GM18520 (cell line): ENCODE data around the gene DIAPH2.
"Not testable (repeated sequence)": the region's sequence is repeated elsewhere in the genome, so short reads cannot be mapped to it uniquely, and the experiment has no call there.

ENCODE experiments used
- ATAC-seq: cut with Tn5 transposase; IDR thresholded peaks from one replicate; pipeline ENCODE4 v1.9.1; 2021; ENCODE audit not compliant: unreplicated experiment

The DIAPH2 gene

DNA sequence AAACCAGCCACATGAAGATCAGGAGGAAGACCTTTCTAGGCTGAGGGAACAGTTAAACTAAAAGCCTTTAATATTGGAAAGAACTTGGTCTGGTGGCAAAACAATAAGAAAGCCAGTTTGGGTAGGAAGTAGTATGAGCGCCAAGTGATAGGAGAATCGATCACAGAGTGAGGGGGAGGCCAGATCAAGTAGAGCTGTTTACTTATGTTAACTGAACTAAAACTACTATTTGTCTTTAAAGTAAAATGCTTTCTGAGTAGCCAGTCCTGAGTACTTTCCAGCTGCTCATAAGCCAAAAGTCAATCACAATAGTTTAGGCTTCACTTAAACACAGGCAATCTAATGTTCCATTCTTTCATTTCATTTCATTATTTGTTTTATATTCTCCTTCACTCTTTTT lies 136.3 kb downstream of the DIAPH2 start:
- ATAC-seq = no peak

DNA sequence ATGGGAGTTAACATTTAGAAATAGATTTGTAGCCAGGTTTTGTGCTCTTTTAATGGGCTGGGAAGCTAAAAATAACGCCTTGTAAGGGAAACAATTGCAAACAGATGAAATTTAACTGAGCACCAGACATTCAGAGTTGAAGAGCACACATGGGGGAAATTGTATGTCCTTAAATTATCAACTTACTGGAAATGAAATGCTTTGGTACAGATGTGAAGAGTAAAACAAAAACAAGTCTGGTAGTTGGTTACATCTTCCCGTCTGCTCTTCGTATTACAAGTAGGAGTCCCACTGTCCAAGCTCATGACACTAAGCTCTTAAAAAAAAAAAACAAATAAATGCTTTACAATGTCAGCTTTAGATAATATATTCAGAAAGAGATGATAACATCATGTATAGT lies 139.5 kb downstream of the DIAPH2 start:
- no peak for ATAC-seq

DNA sequence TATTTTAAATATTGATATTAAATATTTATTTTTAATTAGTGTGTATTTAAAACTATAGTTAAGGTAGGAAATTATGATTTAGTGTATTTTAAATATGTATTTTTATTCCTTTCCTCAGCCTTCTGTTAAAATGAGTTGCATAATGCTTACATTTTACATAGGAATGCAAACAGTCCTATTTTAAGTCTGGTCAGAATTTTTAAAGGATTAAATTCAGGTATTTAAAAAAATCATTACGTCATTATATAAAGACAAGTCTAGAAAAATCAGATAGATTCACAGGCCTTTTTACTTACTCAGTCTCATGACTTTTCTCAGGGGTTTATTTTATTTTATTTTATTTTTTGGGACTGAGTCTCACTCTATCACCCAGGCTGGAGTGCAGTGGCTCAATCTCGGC lies 148.7 kb downstream of the DIAPH2 start:
- ATAC-seq = no peak

DNA sequence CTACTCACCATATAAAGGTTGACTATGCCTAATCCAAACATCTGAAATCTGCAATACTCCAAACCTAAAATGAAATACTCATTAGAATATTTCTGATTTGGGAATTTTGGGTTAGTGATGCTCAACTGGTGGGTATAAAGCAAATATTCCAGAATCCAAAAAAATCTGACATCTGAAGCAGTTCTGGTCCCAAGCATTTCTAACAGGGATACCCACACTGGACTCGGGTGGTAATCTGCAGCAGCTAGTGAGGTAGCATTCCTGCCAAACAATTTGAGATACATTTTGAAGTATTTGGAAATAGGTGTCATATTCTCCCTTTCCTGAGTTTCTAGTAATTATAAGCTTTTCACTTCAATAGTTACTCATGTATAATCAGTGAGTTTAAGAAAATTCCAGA lies 149.5 kb downstream of the DIAPH2 start:
- no peak for ATAC-seq

DNA sequence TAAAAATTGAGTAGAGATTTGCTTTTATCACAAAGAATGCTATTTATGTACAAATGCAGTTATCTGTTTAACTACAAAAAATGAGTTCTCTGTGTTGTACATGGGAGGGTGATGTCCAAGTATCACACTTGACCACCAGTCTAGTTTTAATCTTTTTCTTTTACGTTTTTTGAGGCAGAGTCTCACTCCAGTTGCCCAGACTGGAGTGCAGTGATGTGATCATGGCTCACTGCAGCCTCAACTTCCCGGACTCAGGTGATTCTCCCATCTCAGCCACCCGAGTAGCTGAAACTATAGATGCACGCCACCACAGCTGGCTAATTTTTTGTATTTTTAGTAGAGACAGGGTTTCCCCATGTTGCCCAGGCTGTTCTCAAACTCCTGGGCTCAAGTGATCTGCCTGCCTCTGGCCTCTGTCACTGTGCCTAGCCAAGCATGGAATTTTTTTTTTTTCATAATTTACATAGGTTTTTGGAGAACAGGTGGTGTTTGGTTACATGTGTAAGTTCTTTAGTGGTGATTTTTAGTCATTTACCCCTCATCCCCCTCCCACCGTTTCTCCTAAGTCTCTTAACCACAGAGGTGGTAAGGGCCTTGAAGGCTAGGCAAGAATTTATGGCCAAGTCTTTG lies 151.1 kb downstream of the DIAPH2 start:
- peak; percentile 59 for ATAC-seq

DNA sequence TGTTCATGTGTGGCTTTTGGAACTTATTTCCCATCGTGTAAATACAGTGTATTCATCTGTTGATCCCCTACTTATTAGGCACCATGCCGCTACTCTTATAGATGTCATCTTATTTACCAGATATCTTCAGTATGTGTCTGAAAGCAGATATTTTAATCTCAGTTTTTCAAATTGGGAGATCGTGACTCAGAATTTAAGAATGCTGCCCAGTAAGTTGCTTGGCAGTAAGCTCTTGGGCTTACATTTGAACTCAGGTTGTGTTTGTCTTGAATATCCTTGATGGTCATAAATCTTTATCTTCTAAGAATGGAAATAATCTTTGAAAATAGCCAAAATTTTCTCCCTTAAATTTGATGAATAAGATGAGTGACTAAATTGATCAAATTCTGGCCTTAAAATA lies 153.2 kb downstream of the DIAPH2 start:
- ATAC-seq = no peak

DNA sequence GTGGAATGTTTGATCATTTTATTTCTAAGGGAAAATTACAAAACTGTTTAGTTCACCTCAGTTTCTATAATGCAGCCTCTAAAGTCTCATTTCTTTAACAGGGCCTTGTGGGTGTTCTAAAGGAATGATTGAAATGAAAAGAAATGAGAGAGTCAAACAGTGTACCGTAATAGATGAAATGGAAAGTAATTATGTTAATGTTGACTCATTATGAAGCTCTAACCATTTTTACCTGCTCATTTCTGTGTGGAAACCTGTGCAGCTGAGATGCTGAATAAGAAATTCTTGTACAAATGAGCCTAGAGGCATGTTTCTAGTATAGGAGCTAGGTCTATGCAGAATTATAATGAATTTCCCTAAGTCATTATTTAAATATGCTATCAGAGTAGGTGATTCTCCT lies 153.9 kb downstream of the DIAPH2 start:
- ATAC-seq = no peak

DNA sequence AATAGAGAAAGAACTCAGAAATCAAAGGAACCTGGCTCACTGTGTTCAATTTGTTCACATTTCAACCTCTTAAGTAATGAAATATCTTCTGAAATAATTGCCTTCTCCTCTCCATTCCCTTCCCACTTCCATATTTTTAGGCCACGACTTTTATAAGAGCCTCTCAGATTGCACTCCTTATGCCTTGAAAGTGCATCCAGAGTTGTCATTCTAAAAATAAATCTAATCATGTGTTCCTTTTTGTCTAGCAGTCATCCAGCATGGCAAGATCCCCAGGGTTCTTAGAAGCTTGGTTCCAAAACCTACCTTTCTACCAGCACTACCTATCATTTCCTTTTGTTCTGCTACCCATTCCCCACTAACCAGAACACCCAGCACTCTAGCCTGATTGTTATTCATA lies 156.7 kb downstream of the DIAPH2 start:
- no peak for ATAC-seq

DNA sequence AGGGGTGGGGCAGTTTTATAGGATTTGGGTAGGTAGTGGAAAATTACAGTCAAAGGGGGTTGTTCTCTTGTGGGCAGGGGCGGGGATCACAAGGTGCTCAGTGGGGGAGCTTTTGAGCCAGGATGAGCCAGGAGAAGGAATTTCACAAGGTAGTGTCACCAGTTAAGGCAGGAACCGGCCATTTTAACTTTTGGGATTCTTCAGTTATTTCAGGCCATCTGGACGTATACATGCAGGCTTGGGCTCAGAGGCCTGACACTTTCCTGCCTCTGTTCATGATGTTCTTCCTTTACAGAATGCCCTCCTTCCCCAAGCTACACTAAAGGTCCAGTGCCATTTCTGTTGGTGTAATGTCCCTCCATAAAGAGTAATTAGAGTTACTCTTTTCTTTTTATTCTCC lies 157.2 kb downstream of the DIAPH2 start:
- ATAC-seq = not testable (repeated sequence)

DNA sequence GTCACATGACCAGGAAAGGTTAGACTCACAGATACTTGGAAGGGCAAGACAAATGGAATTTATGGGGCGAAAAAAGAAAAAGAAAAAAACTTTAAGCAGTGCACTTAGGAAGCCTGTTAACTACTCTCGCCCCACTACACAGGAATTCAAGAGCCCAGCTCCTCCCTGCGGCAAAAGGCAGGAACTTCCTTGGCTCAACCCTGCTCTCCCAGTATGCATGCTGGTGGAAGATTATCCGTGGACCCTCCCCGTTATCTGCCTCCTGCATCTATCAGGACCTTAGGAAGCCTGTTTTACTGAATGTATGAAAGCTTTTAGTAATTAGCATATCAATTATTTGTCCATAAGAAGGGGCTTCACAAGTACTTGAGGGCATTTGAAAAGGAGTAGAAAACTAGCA lies 158.9 kb downstream of the DIAPH2 start:
- no peak for ATAC-seq

DNA sequence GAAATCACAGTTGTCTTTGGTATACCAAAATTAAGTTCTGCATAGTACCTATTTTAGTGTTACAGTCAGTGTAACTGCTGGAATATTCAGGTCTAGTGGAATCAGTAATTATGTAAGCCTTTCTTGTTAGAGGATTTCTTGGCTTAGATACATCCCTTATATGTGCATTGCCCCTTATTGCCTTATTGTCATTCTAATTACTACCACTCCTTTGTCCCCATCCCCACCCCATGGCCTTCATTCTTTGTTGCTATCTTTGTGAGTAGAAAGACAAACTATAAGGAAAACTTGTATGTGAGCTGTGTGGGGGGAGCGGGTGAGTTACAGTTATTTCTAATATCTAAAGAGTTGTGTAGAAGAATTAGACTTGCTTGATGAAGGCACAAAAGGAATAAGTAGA lies 162.2 kb downstream of the DIAPH2 start:
- ATAC-seq = no peak

DNA sequence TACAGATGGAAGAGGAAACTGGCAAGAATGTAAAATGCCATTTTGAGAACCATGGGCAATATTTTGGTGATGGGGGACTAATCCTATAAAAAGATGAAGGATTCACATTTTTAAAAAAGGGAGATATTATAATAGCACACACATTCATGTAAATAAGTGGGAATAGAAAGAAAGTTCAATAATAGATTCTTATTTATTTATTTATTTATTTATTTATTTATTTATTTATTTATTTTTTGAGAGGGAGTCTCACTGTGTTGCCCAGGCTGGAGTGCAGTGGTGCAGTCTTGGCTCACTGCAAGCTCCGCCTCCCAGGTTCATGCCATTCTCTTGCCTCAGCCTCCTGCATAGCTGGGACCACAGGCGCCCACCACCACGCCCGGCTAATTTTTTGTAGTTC lies 174.8 kb downstream of the DIAPH2 start:
- ATAC-seq = not testable (repeated sequence)

DNA sequence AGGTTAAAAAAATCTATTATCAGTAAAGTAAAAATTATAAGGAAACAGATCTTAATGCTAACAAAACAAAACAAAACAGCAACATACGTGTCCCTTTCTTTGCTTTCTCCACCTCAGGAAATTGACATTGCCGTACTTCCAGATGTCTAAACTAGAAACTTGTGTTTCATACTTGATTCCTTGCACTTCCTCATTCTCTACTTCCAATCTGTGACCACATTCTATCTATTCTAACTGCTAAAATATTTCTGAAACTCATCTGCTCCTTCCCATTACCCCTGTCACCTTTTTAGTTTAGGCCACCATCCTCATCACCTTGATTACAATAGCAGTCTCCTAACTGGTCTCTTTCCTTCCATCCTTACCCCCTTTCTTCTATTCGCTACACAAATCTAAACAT lies 176.6 kb downstream of the DIAPH2 start:
- no peak for ATAC-seq

DNA sequence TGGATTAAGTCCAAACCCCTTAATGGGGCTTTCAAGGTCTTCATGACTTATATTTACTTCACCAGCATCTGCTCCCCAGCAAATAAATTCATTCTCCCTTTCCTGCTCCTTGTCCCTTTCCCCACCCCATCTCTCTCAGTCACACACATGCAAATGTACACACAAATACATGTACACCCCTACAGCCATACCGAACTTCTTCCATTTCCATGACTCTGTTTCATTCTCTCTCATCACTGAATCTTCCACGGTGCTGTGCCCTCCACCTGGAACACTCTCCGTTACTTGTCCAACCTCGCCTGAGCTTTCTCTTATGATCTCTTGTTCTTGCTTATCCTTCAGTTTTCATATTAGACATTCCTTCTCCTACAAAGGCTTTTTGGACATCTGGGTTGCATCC lies 177.0 kb downstream of the DIAPH2 start:
- no peak for ATAC-seq

DNA sequence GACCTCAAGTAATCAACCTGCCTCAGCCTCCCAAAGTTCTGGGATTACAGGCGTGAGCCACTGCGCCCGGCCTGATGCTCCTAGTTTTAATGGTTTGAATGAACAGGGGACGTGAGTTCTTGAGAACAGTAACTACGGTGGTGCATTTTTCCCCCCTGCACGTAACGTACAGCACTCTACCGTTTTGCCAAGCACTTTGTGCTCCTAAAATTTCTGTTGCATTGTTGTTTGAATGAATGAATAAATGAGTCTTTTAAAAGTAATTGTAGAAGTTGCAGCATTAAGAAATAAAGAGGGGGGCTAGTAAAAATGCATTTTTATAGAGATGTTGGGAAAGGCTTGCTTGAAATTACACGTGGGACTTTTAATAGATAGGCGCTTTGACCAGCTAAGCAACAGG lies 199.0 kb downstream of the DIAPH2 start, which contains the start of gene RPA4:
RPA4 (plus strand) TSS at position 301 of the 400 bp plus-strand sequence. CDS start 403 bp downstream, outside the sequence.
- ATAC-seq = no peak

DNA sequence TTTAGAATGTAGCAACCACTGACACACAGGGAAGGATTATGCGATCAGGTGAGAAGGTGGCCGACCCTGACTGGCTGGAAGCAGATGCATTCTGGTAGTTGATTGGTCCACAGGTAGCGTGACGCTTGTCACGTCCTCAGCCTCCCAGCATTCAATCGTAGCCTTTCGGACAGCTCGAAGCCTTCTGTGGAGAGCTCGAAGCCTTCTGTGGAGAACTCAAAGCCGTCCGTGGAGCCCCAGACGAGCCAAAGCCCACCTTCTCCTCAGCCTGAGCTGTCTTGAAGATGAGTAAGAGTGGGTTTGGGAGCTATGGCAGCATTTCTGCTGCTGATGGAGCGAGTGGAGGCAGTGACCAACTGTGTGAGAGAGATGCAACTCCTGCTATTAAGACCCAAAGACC lies 199.4 kb downstream of the DIAPH2 start:
- no peak for ATAC-seq

DNA sequence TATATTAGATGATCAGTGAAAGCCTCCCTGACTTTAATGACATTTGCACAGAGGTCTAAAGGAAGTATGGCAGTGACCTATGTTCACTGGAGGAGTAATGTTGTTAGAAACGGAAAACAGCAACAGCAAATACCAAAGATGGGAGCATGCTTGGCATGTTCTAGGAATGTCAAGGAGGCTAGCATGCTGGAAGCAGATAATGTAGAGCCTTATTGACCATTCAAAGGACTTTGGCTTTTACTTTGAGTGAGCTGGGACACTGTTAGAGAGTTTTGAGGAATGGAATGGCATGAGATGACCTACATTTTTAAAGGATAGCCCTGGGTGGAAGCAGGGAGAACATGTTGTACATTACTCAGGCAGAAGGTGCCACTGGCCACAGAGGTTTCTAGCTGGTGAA lies 205.1 kb downstream of the DIAPH2 start:
- ATAC-seq = no peak

DNA sequence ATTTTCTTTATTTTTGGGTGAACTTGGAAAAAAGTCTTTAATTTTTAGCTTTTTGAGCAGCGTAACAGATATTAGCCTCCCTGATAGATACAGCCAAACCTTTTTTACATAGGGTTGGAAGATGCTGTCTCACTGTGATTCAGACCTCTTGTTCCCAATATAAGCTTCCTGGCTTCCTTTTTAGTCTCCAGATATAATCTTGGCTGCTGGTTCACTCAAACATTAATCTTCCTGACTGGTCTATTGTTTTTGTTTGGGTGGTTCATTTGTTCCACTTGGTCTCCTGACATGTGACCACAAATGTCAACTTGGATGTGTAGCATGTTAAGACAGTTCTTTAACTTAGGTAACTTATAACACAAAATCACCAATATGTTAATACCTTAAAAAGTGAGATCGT lies 222.1 kb downstream of the DIAPH2 start:
- no peak for ATAC-seq

DNA sequence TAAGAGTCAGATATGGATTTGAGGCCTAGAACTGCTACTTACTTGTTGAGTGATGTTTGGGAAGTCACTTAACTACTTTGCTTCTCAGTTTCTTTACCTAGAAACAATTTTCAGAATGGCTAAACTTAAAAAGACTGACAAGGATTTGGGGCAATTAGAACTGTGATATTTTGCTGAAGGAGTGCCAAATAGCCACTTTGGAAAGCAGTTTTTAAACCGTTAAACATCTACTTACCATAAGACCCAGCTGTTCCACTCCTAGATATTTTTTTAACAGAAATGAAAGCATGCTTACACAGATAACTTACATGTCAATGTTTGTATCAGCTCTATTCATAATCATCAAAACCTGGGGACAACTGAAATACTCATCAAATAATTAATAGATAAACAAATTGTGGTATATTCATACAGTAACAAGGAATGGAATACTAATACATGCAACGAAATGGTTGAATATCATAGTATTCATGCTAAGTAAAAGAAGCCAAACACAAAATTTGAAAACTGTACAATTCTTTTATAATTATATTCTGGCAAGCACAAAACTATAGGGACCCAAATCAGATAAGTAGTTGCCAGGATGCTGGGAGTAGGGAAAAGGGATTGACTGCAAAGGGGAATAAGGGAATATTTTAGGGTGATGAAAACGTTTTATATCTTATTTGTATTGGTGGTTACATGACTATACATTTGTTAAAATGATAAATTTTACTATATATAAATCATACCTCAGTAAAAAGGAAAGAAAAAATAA lies 223.1 kb downstream of the DIAPH2 start:
- no peak for ATAC-seq

DNA sequence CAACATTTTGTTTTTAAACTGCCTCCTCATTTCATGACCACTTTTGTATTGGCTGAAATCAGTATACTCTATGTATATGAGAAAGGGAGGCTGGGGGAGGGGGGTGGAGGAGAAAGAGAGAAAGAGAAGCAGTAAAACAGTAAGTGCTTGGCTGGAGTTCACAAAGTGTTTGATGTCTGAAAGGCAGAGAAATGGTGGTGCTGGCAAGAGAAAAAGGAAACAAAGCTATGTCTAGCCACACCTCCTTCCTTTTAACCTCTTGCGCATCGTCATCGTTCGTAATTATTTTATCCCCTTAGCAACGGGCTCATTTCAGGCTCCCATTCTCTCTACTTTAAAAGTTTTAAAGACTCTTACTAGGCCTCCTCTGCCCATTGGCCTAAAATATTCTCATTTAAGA lies 224.6 kb downstream of the DIAPH2 start:
- no peak for ATAC-seq

DNA sequence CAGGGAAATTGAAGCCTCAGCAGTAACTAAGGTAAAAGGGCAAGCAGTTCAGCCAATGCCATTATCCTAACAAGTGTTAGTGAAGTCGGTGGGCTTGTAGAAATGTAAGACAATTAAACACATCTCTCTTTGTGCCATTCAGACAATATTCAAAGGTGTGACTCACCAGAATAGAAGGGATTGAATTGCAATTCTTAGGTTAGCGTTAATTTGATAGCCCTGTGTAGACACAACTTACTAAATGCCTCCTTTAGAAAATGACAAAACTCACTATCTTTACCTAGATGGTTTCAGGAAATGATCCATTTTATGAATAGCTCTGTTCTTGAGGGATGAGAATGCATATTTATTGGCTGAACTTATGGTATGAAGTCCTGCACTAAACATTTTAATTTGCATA lies 234.2 kb downstream of the DIAPH2 start:
- no peak for ATAC-seq

DNA sequence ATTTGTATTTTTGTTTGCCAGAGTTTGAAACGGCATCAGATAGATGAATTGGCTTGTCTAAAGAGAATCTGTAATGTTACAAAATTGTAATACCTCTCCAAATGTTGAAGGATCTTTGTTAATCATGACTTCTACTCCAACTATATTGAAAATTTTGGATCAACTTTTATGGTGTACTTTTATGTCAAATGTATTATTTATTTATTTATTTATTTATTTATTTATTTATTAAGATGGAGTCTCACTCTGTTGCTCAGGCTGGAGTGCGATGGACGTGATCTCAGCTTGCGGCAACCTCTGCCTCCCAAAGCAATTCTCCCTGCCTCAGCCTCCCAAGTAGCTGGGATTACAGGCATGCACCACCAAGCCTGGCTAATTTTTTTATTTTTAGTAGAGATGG lies 235.0 kb downstream of the DIAPH2 start:
- no peak for ATAC-seq

DNA sequence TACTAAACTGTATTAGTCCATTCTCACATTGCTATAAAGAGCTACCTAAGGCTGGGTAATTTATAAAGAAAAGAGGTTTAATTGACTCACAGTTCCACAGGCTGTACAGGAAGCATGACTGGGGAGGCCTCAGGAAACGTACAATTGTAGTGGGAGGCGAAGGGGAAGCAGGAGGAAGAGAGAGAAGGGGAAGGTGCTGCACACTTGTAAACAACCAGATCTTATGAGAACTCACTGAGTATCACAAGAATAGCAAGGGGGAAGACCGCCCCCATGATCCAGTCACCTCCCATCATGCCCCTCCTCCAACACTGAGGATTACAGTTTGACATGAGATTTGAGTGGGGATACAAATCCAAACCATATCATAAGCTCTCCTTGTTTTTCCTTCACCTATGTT lies 239.9 kb downstream of the DIAPH2 start:
- ATAC-seq = no peak
